ENCODE measurements around the gene NSFL1C. TPM values are rescaled to one million over a fixed set of nuclear protein-coding genes. Genes with fewer than 3 reads are reported as not detected.

Gene NSFL1C
- total and polyA plus RNA-seq, 3 experiments from 2014 or later, result 78.8 to 107 (median 103) TPM

- H3K4me3 Mint-ChIP-seq, result peak within 1 kb of the TSS; percentile 79 to 97 (median 92)
- H3K4me1 Mint-ChIP-seq, result peaks cover 52 to 57% (median 52%) of the 10 kb centered on the region in 3 donors
- CTCF ChIA-PET, result interaction anchor here (0.7 to 2.6 kb wide), 5 partner anchors 16 to 384 kb away, joined by 3 to 13 read pairs (median 3); partner anchors contain the start of gene NSFL1C
These were observed 73.7 kb downstream of the NSFL1C start, which contains the start of gene FKBP1A for GRCh38 chr20:1392693-1393506. FKBP1A (minus strand) TSS chr20:1393054; CDS start chr20:1392998, 56 bp downstream.

GRCh38 chr20:1392443-1392692 lies 74.3 kb downstream of the NSFL1C start:
- H3K36me3 ChIP-seq (ENCODE audit: insufficient read depth, low read length), result no peaks in the 10 kb centered on the region
- Mint-ChIP-seq H3K4me3 (peak overlapping the region; percentile 79 to 95 (median 90)), H3K27me3 (peaks cover 11 to 14% of the 10 kb centered on the region in 2 donors), H3K27ac (peak overlapping the region; percentile 80 to 95 (median 87)), H3K36me3 (peaks cover 2 to 9% (median 5%) of the 10 kb centered on the region in 3 donors), H3K4me1 (peaks cover 57 to 63% (median 58%) of the 10 kb centered on the region in 3 donors), H3K9me3 (peaks cover 0 to 6% (median 0%) of the 10 kb centered on the region in 5 donors)
- H3K4me1 ChIP-seq (ENCODE audit: insufficient read depth, low read length), result peaks cover 59% of the 10 kb centered on the region
- CTCF ChIA-PET, result interaction anchor here (0.9 to 2.6 kb wide), 3 partner anchors 16 to 75 kb away, joined by 3 to 13 read pairs (median 4); partner anchors contain the start of gene NSFL1C
- peak overlapping the region; percentile 85 for H3K4me3 ChIP-seq (ENCODE audit: low read length)
- no peaks in the 10 kb centered on the region for H3K27me3 ChIP-seq (ENCODE audit: insufficient read depth, low read length, poor library complexity, severe bottlenecking)
- DNase-seq, result no peak
- POLR2A ChIA-PET, result no interaction called here
- H3K9me3 ChIP-seq (ENCODE audit: low read length), result no peaks in the 10 kb centered on the region
- peak overlapping the region; percentile 76 for H3K27ac ChIP-seq (ENCODE audit: low read depth, low read length)

More at GRCh38 chr20:1392693-1393506, 73.7 kb downstream of the NSFL1C start, which contains the start of gene FKBP1A:
- Histone ChIP-seq H3K27me3 (ENCODE audit: insufficient read depth, low read length, poor library complexity, severe bottlenecking) (no peaks in the 10 kb centered on the region), H3K4me1 (ENCODE audit: insufficient read depth, low read length) (peaks cover 53% of the 10 kb centered on the region), H3K4me3 (ENCODE audit: low read length) (peak within 1 kb of the TSS; percentile 95), H3K9me3 (ENCODE audit: low read length) (no peaks in the 10 kb centered on the region), H3K36me3 (ENCODE audit: insufficient read depth, low read length) (no peaks in the 10 kb centered on the region), H3K27ac (ENCODE audit: low read depth, low read length) (peak within 1 kb of the TSS; percentile 76)
- DNase-seq, result peak; percentile 83 to 95 (median 87)
- POLR2A ChIA-PET, result interaction anchor here (0.9 to 1.5 kb wide), 2 partner anchors 26 to 68 kb away, joined by 3 read pairs; no protein-coding TSS in a partner anchor
- Mint-ChIP-seq H3K36me3 (peaks cover 2 to 8% (median 5%) of the 10 kb centered on the region in 3 donors), H3K9me3 (peaks cover 0 to 6% (median 0%) of the 10 kb centered on the region in 5 donors), H3K27ac (peak within 1 kb of the TSS; percentile 80 to 98 (median 94)), H3K27me3 (peaks cover 11 to 16% of the 10 kb centered on the region in 2 donors)

Other genes with a start within 250 kb of the NSFL1C start
- gene RAD21L1, start 240.8 kb downstream of the NSFL1C start, total RNA-seq, result not detected
- gene RAD21L1, start 240.8 kb downstream of the NSFL1C start, polyA plus RNA-seq, result not detected
- gene SNPH, start 200.6 kb downstream of the NSFL1C start, total RNA-seq, result 1 to 10 TPM; 3.2 to 3.5 TPM
- 5.8 TPM for gene SNPH, start 200.6 kb downstream of the NSFL1C start, polyA plus RNA-seq
- gene SDCBP2, start 137.7 kb downstream of the NSFL1C start, total RNA-seq, result 1 to 10 TPM; 3.7 to 4.7 TPM
- gene SDCBP2, start 137.7 kb downstream of the NSFL1C start, polyA plus RNA-seq, result 2.2 TPM
- 100 to 1,000 TPM; 274 TPM for gene FKBP1A, start 73.8 kb downstream of the NSFL1C start, total RNA-seq
- gene FKBP1A, start 73.8 kb downstream of the NSFL1C start, polyA plus RNA-seq, result 43.1 TPM
- not detected for gene SIRPB2, start 24.6 kb upstream of the NSFL1C start, total RNA-seq
- not detected for gene SIRPB2, start 24.6 kb upstream of the NSFL1C start, polyA plus RNA-seq
- not detected for gene SIRPD, start 90.9 kb upstream of the NSFL1C start, total RNA-seq
- not detected for gene SIRPD, start 90.9 kb upstream of the NSFL1C start, polyA plus RNA-seq
- 1 to 10 TPM; 1.5 to 2.3 TPM for gene SIRPB1, start 153.2 kb upstream of the NSFL1C start, total RNA-seq
- 0.93 TPM for gene SIRPB1, start 153.2 kb upstream of the NSFL1C start, polyA plus RNA-seq
- gene SIRPG, start 190.9 kb upstream of the NSFL1C start, total RNA-seq, result 10 to 100 TPM in 1 of 2 experiments, 1 to 10 TPM in 1; 9.3 to 11.7 TPM
- 149 TPM for gene SIRPG, start 190.9 kb upstream of the NSFL1C start, polyA plus RNA-seq

All from CD8-positive, alpha-beta memory T cell (primary cell).